HepG2 (cell line): ENCODE data around the gene TEDC2. TPM values are rescaled to one million over a fixed set of nuclear protein-coding genes. Genes with fewer than 3 reads are reported as not detected.

Experiments used
- BRCA1 ChIP-seq: sonication (generic); formaldehyde crosslinking; IDR thresholded peaks from 2 replicates; pipeline ENCODE4 v1.4.0; 2020; ENCODE audit warnings: missing genetic modification reagents
- HNF4G ChIP-seq, 2 experiments: sonication (generic) in 1 of 2; formaldehyde crosslinking in 1 of 2; IDR thresholded peaks; 2 replicates each; pipeline versions ENCODE4 v1.4.0 to v1.6.1; 2011 to 2020; ENCODE audit warnings: borderline replicate concordance in 2 of 2, low read depth in 2 of 2, mild to moderate bottlenecking in 2 of 2, low read length in 1 of 2, missing genetic modification reagents in 1 of 2, moderate library complexity in 1 of 2
- HOXD1 ChIP-seq: sonication (generic); formaldehyde crosslinking; IDR thresholded peaks from 2 replicates; pipeline ENCODE4 v1.5.0; 2020; ENCODE audit warnings: missing genetic modification reagents
- KLF9 ChIP-seq: IDR thresholded peaks from 2 replicates; pipeline ENCODE4 v1.6.1; 2016; ENCODE audit warnings: low read depth
- MED8 ChIP-seq: sonication (generic); formaldehyde crosslinking; IDR thresholded peaks from 2 replicates; pipeline ENCODE4 v1.8.1; 2023; ENCODE audit warnings: mild to moderate bottlenecking, missing genetic modification reagents; ENCODE audit not compliant: insufficient replicate concordance
- NBN ChIP-seq: fragments of 450-650 bp; conservative IDR thresholded peaks from 2 replicates; pipeline ENCODE4 v1.6.1; 2017
- PRDM15 ChIP-seq: sonication (generic); formaldehyde crosslinking; IDR thresholded peaks from 2 replicates; pipeline ENCODE4 v1.4.0; 2020; ENCODE audit warnings: missing genetic modification reagents
- RAD21 ChIP-seq: fragments of 450-650 bp; formaldehyde crosslinking; IDR thresholded peaks from 2 replicates; pipeline ENCODE4 v1.5.0; 2020; ENCODE audit warnings: mild to moderate bottlenecking
- TCF12 ChIP-seq, 2 experiments: fragments of 450-650 bp in 1 of 2; sonication (generic) in 1 of 2; formaldehyde crosslinking in 1 of 2; IDR thresholded peaks; 2 replicates each; pipeline versions ENCODE4 v1.6.1 to v1.8.0; 2017 to 2022; ENCODE audit warnings: antibody characterized with exemption in 1 of 2, mild to moderate bottlenecking in 1 of 2, missing genetic modification reagents in 1 of 2, moderate library complexity in 1 of 2
- YEATS4 ChIP-seq: sonication (generic); formaldehyde crosslinking; IDR thresholded peaks from 2 replicates; pipeline ENCODE4 v1.4.0; 2020; ENCODE audit warnings: missing genetic modification reagents, borderline replicate concordance
- ZFY ChIP-seq: sonication (generic); formaldehyde crosslinking; IDR thresholded peaks from 2 replicates; pipeline ENCODE4 v1.4.0; 2020; ENCODE audit warnings: missing genetic modification reagents
- polyA plus RNA-seq, 8 experiments: library from polyadenylated mRNA; depleted of rRNA in 3 of 8; stranded (reverse) in 7 of 8; unstranded in 1 of 8; fragments of >200 nt; fragmentation: Illumina TruSeq in 4 of 8; extraction: Trizol in 4 of 8; gene quantifications; 2 replicates each; pipeline versions ENCODE4 v1.2.1 to v1.2.3, GENCODE V29; 2011 to 2016; ENCODE audit warnings: low read depth in 4 of 8, missing spikeins in 1 of 8, mixed read lengths in 1 of 8; ENCODE audit not compliant: insufficient read depth in 1 of 8
- total RNA-seq, 5 experiments: library from RNA; depleted of rRNA; stranded (reverse); fragments of >200 nt; fragmentation: Illumina TruSeq; extraction: Trizol; gene quantifications; 2 replicates each; pipeline ENCODE4 v1.2.3, GENCODE V29; 2016; ENCODE audit warnings: low read depth in 1 of 5
- TF ChIP-seq, protein P1 (sequence below): sonication (generic); formaldehyde crosslinking; IDR thresholded peaks from 2 replicates; pipeline ENCODE4 v1.4.0; 2020; ENCODE audit warnings: missing genetic modification reagents
- TF ChIP-seq, protein P2 (sequence below): IDR thresholded peaks from 2 replicates; pipeline ENCODE4 v1.6.1; 2012; ENCODE audit warnings: inconsistent platforms
- TF ChIP-seq, protein P3 (sequence below): sonication (generic); formaldehyde crosslinking; IDR thresholded peaks from 2 replicates; pipeline ENCODE4 v1.5.1; 2020; ENCODE audit warnings: mild to moderate bottlenecking, missing genetic modification reagents, moderate library complexity
- TF ChIP-seq, protein P4 (sequence below): IDR thresholded peaks from 2 replicates; pipeline ENCODE4 v1.6.1; 2016; ENCODE audit warnings: missing compliant biosample characterization, missing genetic modification reagents, borderline replicate concordance
- TF ChIP-seq, protein P5 (sequence below): sonication (generic); formaldehyde crosslinking; IDR thresholded peaks from 2 replicates; pipeline ENCODE4 v1.4.0; 2020; ENCODE audit warnings: missing genetic modification reagents

TEDC2 gene
- total and polyA plus RNA-seq, 2 of the 13 experiments (the other 11 are each of a cell fraction or from before 2014, with no cell fraction given): 6.2 to 24.4 TPM

DNA sequence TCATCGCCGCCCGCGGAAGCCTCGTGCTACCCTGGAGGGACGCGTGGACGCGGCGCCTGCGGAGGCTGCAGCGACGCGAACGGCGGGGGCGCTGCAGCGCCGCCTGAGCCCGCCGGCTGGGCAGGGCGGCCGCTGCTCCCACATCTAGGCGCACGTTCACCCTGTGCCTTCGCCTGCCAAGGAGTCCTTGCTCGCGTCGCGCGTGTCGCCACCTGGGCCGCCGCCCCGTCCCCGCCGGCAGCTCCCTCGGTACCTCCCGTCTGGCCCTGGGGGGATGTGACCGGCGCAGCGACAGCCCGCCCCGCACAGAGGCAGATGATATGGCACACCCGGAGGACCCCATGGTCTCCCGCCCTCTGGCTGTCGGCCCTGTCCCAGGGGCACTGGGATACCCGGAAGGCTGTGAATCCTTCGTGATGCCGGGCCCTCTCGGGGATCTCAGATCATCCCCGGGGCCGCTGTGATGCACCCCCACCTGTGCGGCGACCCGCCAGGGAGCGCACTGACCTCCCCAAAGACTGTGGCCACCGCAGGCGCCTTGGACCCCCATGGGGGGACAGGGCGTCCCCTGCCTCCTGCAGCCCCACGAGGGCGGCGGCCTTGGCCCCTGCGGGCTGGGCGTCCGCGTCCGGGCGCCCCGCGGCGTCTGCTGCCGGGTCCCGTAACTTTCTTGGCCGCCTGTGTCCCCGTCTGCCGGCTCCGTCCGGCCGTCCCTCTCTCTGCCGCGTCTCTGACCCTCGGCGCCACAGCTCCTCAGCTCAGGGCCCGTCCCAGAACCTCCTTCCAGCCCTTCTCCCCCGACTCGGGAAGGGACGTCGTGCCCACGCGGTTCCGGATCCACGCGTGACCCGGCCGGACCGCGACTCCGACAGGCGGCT is 14.3 kb downstream of the TEDC2 start (continued):
- peak; percentile 52; the same call in 1 of the 2 replicates for TF ChIP-seq YEATS4
- peak; percentile 21; the same call in 1 of the 2 replicates for TF ChIP-seq ZFY (CRISPR knock-in tag)
- 0 out of 2 replicates have a peak, but pooled peaks have one; percentile 26 for TF ChIP-seq BRCA1
- TF ChIP-seq KLF9 (CRISPR knock-in tag): no peak
- no peak for TF ChIP-seq HNF4G (IDR thresholded peaks at IDR 0.05; ENCODE audit: borderline replicate concordance, low read depth, low read length)
- TF ChIP-seq HNF4G (CRISPR knock-in tag; IDR thresholded peaks at IDR 0.05; ENCODE audit: borderline replicate concordance, low read depth): no peak
- peak; percentile 37 for TF ChIP-seq MED8 (CRISPR knock-in tag)
- TF ChIP-seq, protein P1, sequence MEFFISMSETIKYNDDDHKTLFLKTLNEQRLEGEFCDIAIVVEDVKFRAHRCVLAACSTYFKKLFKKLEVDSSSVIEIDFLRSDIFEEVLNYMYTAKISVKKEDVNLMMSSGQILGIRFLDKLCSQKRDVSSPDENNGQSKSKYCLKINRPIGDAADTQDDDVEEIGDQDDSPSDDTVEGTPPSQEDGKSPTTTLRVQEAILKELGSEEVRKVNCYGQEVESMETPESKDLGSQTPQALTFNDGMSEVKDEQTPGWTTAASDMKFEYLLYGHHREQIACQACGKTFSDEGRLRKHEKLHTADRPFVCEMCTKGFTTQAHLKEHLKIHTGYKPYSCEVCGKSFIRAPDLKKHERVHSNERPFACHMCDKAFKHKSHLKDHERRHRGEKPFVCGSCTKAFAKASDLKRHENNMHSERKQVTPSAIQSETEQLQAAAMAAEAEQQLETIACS (CRISPR knock-in tag): 0 out of 2 replicates have a peak, but pooled peaks have one; percentile 19
- 0 out of 2 replicates have a peak, but pooled peaks have one; percentile 13 for TF ChIP-seq PRDM15
- peak; percentile 75 for TF ChIP-seq RAD21 (CRISPR knock-in tag)
- no peak for TF ChIP-seq TCF12 (IDR thresholded peaks at IDR 0.05)
- TF ChIP-seq TCF12 (CRISPR knock-in tag; IDR thresholded peaks at IDR 0.05): 0 out of 2 replicates have a peak, but pooled peaks have one; percentile 13
- TF ChIP-seq, protein P2, sequence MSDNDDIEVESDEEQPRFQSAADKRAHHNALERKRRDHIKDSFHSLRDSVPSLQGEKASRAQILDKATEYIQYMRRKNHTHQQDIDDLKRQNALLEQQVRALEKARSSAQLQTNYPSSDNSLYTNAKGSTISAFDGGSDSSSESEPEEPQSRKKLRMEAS: peak; percentile 91
- TF ChIP-seq, protein P3, sequence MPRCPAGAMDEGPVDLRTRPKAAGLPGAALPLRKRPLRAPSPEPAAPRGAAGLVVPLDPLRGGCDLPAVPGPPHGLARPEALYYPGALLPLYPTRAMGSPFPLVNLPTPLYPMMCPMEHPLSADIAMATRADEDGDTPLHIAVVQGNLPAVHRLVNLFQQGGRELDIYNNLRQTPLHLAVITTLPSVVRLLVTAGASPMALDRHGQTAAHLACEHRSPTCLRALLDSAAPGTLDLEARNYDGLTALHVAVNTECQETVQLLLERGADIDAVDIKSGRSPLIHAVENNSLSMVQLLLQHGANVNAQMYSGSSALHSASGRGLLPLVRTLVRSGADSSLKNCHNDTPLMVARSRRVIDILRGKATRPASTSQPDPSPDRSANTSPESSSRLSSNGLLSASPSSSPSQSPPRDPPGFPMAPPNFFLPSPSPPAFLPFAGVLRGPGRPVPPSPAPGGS (CRISPR knock-in tag): 0 out of 2 replicates have a peak, but pooled peaks have one; percentile 31
- TF ChIP-seq NBN: no peak
- TF ChIP-seq, protein P4, sequence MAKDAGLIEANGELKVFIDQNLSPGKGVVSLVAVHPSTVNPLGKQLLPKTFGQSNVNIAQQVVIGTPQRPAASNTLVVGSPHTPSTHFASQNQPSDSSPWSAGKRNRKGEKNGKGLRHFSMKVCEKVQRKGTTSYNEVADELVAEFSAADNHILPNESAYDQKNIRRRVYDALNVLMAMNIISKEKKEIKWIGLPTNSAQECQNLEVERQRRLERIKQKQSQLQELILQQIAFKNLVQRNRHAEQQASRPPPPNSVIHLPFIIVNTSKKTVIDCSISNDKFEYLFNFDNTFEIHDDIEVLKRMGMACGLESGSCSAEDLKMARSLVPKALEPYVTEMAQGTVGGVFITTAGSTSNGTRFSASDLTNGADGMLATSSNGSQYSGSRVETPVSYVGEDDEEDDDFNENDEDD (CRISPR knock-in tag): peak; percentile 48; the same call in 1 of the 2 replicates
- TF ChIP-seq, protein P5, sequence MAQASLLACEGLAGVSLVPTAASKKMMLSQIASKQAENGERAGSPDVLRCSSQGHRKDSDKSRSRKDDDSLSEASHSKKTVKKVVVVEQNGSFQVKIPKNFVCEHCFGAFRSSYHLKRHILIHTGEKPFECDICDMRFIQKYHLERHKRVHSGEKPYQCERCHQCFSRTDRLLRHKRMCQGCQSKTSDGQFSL (CRISPR knock-in tag): peak; percentile 74; the same call in 1 of the 2 replicates
- TF ChIP-seq HOXD1 (CRISPR knock-in tag): 0 out of 2 replicates have a peak, but pooled peaks have one; percentile 29
